ENCODE results near the gene PDE6G.

DNA sequence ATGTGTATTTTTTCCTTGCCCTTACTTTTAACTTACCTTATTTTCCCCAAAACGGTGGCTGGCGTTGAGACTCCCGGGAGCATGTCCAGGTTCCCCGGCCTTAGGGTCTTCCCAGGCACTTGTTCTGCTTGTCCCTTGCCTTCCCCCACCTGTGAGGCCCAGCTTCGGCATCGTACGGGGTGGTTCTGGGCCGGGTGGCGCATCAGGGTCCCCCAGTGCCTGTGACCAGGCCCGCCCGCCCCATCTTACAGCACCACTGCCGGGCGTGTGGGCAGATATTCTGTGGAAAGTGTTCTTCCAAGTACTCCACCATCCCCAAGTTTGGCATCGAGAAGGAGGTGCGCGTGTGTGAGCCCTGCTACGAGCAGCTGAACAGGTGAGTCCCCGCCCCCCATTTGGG, 34.9 kb upstream of the PDE6G start:
- TF ChIP-seq, protein P1, sequence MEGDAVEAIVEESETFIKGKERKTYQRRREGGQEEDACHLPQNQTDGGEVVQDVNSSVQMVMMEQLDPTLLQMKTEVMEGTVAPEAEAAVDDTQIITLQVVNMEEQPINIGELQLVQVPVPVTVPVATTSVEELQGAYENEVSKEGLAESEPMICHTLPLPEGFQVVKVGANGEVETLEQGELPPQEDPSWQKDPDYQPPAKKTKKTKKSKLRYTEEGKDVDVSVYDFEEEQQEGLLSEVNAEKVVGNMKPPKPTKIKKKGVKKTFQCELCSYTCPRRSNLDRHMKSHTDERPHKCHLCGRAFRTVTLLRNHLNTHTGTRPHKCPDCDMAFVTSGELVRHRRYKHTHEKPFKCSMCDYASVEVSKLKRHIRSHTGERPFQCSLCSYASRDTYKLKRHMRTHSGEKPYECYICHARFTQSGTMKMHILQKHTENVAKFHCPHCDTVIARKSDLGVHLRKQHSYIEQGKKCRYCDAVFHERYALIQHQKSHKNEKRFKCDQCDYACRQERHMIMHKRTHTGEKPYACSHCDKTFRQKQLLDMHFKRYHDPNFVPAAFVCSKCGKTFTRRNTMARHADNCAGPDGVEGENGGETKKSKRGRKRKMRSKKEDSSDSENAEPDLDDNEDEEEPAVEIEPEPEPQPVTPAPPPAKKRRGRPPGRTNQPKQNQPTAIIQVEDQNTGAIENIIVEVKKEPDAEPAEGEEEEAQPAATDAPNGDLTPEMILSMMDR (IDR thresholded peaks at IDR 0.05): no peak
- no peak for TF ChIP-seq POLR2AphosphoS5 (IDR thresholded peaks at IDR 0.05; ENCODE audit: low read depth, low read length)
- no peak for TF ChIP-seq REST (IDR thresholded peaks at IDR 0.05; ENCODE audit: insufficient read depth in 1 of 2, low read depth in 2 of 2, low read length in 1 of 2)
